WTC11 (cell line): ENCODE measurements around the gene NELL1. TPM values are rescaled to one million over a fixed set of nuclear protein-coding genes. Genes with fewer than 3 reads are reported as not detected.

Source experiments
- ATAC-seq: fragments of 200-7000 bp; cut with Tn5 transposase; 2 replicates; pipeline ENCODE4 v1.10.0; 2021; ENCODE audit warnings: mild to moderate bottlenecking, moderate library complexity
- CTCF ChIA-PET: fragments of 300-600 bp; sonication (Branson Sonifier 250); formaldehyde crosslinking; loops from one replicate; lab custom pipeline; 2021; ENCODE audit warnings: antibody characterized with exemption; lab: Charles Lee
- POLR2A ChIA-PET: fragments of 350-600 bp; sonication (Branson Sonifier 250); formaldehyde crosslinking; loops from one replicate; lab custom pipeline; 2021; ENCODE audit warnings: antibody characterized with exemption; lab: Charles Lee
- DNase-seq: peaks from one replicate; pipeline ENCODE4 v3.0.0; 2021; ENCODE audit warnings: low spot score
- H3K27ac Mint-ChIP-seq: 2 replicates; pipeline ENCODE4 v1.8.0; 2021; ENCODE audit warnings: mixed read lengths
- H3K27me3 Mint-ChIP-seq: 2 replicates; pipeline ENCODE4 v1.8.0; 2021; ENCODE audit warnings: low read depth, mild to moderate bottlenecking, moderate library complexity, mixed read lengths
- H3K36me3 Mint-ChIP-seq: 2 replicates; pipeline ENCODE4 v1.8.0; 2021; ENCODE audit warnings: mixed read lengths
- H3K4me1 Mint-ChIP-seq: 2 replicates; pipeline ENCODE4 v1.8.0; 2022; ENCODE audit warnings: mixed read lengths
- H3K4me3 Mint-ChIP-seq: 2 replicates; pipeline ENCODE4 v1.8.0; 2021; ENCODE audit warnings: mild to moderate bottlenecking, moderate library complexity, mixed read lengths
- H3K9me3 Mint-ChIP-seq: 2 replicates; pipeline ENCODE4 v1.8.0; 2021; ENCODE audit warnings: mixed read lengths
- ATF1 ChIP-seq: sonication (generic); formaldehyde crosslinking; IDR thresholded peaks from 2 replicates; pipeline ENCODE4 v1.8.1; 2023; ENCODE audit warnings: mild to moderate bottlenecking, moderate library complexity, missing genetic modification reagents
- EMX1 ChIP-seq: fragments of 250-450 bp; sonication (Bioruptor Pico); IDR thresholded peaks from 2 replicates; pipeline ENCODE4 v1.8.0; 2021; ENCODE audit warnings: mild to moderate bottlenecking
- FOXK1 ChIP-seq: sonication (generic); formaldehyde crosslinking; IDR thresholded peaks from 2 replicates; pipeline ENCODE4 v1.8.0; 2022; ENCODE audit warnings: mild to moderate bottlenecking, moderate library complexity, missing genetic modification reagents
- FOXP1 ChIP-seq: sonication (generic); formaldehyde crosslinking; IDR thresholded peaks from 2 replicates; pipeline ENCODE4 v1.8.0; 2022; ENCODE audit warnings: missing genetic modification reagents, mild to moderate bottlenecking, moderate library complexity, borderline replicate concordance
- GTF2I ChIP-seq: fragments of 250-450 bp; sonication (Bioruptor Pico); conservative IDR thresholded peaks from 2 replicates; pipeline ENCODE4 v1.4.0; 2021; ENCODE audit warnings: mild to moderate bottlenecking
- KAT7 ChIP-seq: sonication (generic); formaldehyde crosslinking; IDR thresholded peaks from 2 replicates; pipeline ENCODE4 v1.8.1; 2023; ENCODE audit warnings: missing genetic modification reagents, mild to moderate bottlenecking, borderline replicate concordance
- NFE2L1 ChIP-seq: sonication (generic); formaldehyde crosslinking; IDR thresholded peaks from 2 replicates; pipeline ENCODE4 v1.8.1; 2023; ENCODE audit warnings: missing genetic modification reagents
- NFYB ChIP-seq: sonication (generic); formaldehyde crosslinking; conservative IDR thresholded peaks from 2 replicates; pipeline ENCODE4 v1.8.0; 2022; ENCODE audit warnings: low read depth, missing genetic modification reagents
- PRRX2 ChIP-seq: fragments of 250-450 bp; sonication (Bioruptor Pico); IDR thresholded peaks from 2 replicates; pipeline ENCODE4 v1.8.0; 2021; ENCODE audit warnings: mild to moderate bottlenecking
- SOX15 ChIP-seq: fragments of 250-450 bp; sonication (Bioruptor Pico); IDR thresholded peaks from 2 replicates; pipeline ENCODE4 v1.9.0; 2021; ENCODE audit warnings: mild to moderate bottlenecking
- ZNF138 ChIP-seq: sonication (generic); formaldehyde crosslinking; conservative IDR thresholded peaks from 2 replicates; pipeline ENCODE4 v1.8.1; 2022; ENCODE audit warnings: mild to moderate bottlenecking, moderate library complexity, missing genetic modification reagents
- ZNF396 ChIP-seq: fragments of 250-450 bp; sonication (Bioruptor Pico); IDR thresholded peaks from 2 replicates; pipeline ENCODE4 v1.8.0; 2021; ENCODE audit warnings: mild to moderate bottlenecking, moderate library complexity, borderline replicate concordance
- total RNA-seq: library from RNA; stranded (reverse); gene quantifications from 3 replicates; pipeline ENCODE4 v1.2.3, GENCODE V29; 2021
- TF ChIP-seq, protein P1 (sequence below): fragments of 250-450 bp; sonication (Bioruptor Pico); IDR thresholded peaks from 2 replicates; pipeline ENCODE4 v1.9.0; 2021; ENCODE audit warnings: mild to moderate bottlenecking, borderline replicate concordance
- TF ChIP-seq, protein P2 (sequence below): sonication (generic); formaldehyde crosslinking; IDR thresholded peaks from 2 replicates; pipeline ENCODE4 v1.8.1; 2023; ENCODE audit warnings: mild to moderate bottlenecking, missing genetic modification reagents
- TF ChIP-seq, protein P3 (sequence below): sonication (generic); formaldehyde crosslinking; IDR thresholded peaks from 2 replicates; pipeline ENCODE4 v1.8.1; 2023; ENCODE audit warnings: mild to moderate bottlenecking, missing genetic modification reagents
- TF ChIP-seq, protein P4 (sequence below): sonication (generic); formaldehyde crosslinking; IDR thresholded peaks from 2 replicates; pipeline ENCODE4 v1.8.0; 2022; ENCODE audit warnings: mild to moderate bottlenecking, missing genetic modification reagents
- TF ChIP-seq, protein P5 (sequence below): sonication (generic); formaldehyde crosslinking; IDR thresholded peaks from 2 replicates; pipeline ENCODE4 v1.8.0; 2023; ENCODE audit warnings: mild to moderate bottlenecking, missing genetic modification reagents
- TF ChIP-seq, protein P6 (sequence below): fragments of 250-450 bp; sonication (Bioruptor Pico); conservative IDR thresholded peaks from 2 replicates; pipeline ENCODE4 v1.9.0; 2021; ENCODE audit warnings: mild to moderate bottlenecking

NELL1 gene
- total RNA-seq, 1 experiment from 2014 or later = 1.8 TPM

DNA sequence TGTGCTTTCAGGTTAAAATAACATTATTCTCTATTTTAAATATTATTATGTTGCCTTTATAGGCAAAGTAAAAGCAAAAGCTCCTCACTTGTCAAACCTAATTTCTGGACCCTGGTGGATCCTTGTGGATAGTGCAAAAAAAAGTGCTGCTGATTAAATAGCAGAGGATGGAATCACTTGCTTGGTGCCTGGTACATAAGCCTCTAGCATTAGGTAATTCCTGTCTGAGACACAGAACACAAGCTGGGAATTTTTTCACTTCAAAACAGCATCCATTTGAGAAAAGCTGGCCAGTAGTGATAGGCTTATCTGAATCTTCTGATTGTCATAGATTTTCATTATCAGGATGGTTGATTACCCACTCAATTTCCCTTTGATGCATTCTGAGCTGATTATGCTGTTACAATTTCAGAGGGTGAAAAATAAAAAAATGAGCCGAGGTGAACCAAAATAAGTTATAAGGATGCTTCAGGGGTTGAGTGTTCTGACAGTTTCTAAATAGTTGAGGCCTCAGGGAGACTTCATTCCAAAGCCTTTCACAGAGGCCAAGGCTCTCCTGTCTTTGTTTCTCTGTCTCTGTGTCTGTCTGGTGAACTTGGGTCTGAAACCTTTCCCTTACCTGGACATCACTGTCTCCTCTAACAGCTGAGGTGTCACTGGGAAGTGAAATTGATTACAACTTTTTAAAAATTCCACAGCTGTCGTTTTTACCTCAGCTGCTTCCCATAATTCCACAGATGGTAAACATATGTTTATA is 242.9 kb downstream of the NELL1 start (continued):
- TF ChIP-seq, protein P1, sequence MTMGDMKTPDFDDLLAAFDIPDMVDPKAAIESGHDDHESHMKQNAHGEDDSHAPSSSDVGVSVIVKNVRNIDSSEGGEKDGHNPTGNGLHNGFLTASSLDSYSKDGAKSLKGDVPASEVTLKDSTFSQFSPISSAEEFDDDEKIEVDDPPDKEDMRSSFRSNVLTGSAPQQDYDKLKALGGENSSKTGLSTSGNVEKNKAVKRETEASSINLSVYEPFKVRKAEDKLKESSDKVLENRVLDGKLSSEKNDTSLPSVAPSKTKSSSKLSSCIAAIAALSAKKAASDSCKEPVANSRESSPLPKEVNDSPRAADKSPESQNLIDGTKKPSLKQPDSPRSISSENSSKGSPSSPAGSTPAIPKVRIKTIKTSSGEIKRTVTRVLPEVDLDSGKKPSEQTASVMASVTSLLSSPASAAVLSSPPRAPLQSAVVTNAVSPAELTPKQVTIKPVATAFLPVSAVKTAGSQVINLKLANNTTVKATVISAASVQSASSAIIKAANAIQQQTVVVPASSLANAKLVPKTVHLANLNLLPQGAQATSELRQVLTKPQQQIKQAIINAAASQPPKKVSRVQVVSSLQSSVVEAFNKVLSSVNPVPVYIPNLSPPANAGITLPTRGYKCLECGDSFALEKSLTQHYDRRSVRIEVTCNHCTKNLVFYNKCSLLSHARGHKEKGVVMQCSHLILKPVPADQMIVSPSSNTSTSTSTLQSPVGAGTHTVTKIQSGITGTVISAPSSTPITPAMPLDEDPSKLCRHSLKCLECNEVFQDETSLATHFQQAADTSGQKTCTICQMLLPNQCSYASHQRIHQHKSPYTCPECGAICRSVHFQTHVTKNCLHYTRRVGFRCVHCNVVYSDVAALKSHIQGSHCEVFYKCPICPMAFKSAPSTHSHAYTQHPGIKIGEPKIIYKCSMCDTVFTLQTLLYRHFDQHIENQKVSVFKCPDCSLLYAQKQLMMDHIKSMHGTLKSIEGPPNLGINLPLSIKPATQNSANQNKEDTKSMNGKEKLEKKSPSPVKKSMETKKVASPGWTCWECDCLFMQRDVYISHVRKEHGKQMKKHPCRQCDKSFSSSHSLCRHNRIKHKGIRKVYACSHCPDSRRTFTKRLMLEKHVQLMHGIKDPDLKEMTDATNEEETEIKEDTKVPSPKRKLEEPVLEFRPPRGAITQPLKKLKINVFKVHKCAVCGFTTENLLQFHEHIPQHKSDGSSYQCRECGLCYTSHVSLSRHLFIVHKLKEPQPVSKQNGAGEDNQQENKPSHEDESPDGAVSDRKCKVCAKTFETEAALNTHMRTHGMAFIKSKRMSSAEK (CRISPR knock-in tag) = no peak
- TF ChIP-seq, protein P2, sequence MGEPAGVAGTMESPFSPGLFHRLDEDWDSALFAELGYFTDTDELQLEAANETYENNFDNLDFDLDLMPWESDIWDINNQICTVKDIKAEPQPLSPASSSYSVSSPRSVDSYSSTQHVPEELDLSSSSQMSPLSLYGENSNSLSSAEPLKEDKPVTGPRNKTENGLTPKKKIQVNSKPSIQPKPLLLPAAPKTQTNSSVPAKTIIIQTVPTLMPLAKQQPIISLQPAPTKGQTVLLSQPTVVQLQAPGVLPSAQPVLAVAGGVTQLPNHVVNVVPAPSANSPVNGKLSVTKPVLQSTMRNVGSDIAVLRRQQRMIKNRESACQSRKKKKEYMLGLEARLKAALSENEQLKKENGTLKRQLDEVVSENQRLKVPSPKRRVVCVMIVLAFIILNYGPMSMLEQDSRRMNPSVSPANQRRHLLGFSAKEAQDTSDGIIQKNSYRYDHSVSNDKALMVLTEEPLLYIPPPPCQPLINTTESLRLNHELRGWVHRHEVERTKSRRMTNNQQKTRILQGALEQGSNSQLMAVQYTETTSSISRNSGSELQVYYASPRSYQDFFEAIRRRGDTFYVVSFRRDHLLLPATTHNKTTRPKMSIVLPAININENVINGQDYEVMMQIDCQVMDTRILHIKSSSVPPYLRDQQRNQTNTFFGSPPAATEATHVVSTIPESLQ (CRISPR knock-in tag) = no peak
- no peak for TF ChIP-seq NFE2L1 (CRISPR knock-in tag)
- TF ChIP-seq, protein P3, sequence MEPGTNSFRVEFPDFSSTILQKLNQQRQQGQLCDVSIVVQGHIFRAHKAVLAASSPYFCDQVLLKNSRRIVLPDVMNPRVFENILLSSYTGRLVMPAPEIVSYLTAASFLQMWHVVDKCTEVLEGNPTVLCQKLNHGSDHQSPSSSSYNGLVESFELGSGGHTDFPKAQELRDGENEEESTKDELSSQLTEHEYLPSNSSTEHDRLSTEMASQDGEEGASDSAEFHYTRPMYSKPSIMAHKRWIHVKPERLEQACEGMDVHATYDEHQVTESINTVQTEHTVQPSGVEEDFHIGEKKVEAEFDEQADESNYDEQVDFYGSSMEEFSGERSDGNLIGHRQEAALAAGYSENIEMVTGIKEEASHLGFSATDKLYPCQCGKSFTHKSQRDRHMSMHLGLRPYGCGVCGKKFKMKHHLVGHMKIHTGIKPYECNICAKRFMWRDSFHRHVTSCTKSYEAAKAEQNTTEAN (CRISPR knock-in tag) = no peak
- TF ChIP-seq, all 79 proteins: peak for 0

DNA sequence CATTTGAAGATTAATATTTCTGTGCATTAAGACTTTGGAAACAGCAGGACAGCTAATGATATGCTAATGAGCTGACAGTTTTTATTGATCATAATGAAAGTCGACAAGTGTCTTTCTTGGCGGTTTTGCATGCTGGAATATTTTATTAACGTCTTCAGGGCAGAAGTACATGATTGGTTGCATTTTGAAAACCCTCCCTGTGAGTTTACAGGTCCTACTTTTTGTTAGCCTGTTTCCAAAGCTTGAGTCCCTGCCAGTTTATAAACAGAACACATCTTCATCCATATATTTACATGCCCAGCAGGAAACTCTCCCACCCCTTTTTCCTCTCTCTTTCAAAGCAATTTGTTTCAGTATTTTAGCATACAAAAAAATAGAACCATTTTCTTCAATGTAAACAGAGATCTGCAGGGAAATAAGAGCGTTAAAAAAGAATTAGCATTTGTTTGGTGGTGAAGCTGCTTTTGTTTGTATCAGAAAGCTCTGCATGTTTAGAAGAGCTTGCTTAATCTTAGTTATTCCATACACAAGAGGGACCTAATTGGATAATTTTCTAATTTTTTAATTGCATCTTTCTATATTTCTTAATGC is 243.6 kb downstream of the NELL1 start:
- peaks cover 6% of the 10 kb centered on the region for H3K9me3 Mint-ChIP-seq
- DNase-seq (no peak), ATAC-seq (peak; percentile 27; the same call in 1 of the 2 replicates)
- TF ChIP-seq PRRX2 (CRISPR knock-in tag) = no peak
- no peak for TF ChIP-seq EMX1 (CRISPR knock-in tag)
- TF ChIP-seq KAT7 (CRISPR knock-in tag) = no peak
- TF ChIP-seq ZNF138 (CRISPR knock-in tag) = no peak
- TF ChIP-seq, protein P4, sequence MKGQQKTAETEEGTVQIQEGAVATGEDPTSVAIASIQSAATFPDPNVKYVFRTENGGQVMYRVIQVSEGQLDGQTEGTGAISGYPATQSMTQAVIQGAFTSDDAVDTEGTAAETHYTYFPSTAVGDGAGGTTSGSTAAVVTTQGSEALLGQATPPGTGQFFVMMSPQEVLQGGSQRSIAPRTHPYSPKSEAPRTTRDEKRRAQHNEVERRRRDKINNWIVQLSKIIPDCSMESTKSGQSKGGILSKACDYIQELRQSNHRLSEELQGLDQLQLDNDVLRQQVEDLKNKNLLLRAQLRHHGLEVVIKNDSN (CRISPR knock-in tag) = no peak
- no peak for TF ChIP-seq FOXP1 (CRISPR knock-in tag)
- TF ChIP-seq FOXK1 (CRISPR knock-in tag) = no peak
- no peak for TF ChIP-seq ZNF396 (CRISPR knock-in tag)
- TF ChIP-seq GTF2I (CRISPR knock-in tag) = no peak
- TF ChIP-seq ATF1 (CRISPR knock-in tag) = no peak
- no peak for TF ChIP-seq SOX15 (CRISPR knock-in tag)
- TF ChIP-seq, protein P5, sequence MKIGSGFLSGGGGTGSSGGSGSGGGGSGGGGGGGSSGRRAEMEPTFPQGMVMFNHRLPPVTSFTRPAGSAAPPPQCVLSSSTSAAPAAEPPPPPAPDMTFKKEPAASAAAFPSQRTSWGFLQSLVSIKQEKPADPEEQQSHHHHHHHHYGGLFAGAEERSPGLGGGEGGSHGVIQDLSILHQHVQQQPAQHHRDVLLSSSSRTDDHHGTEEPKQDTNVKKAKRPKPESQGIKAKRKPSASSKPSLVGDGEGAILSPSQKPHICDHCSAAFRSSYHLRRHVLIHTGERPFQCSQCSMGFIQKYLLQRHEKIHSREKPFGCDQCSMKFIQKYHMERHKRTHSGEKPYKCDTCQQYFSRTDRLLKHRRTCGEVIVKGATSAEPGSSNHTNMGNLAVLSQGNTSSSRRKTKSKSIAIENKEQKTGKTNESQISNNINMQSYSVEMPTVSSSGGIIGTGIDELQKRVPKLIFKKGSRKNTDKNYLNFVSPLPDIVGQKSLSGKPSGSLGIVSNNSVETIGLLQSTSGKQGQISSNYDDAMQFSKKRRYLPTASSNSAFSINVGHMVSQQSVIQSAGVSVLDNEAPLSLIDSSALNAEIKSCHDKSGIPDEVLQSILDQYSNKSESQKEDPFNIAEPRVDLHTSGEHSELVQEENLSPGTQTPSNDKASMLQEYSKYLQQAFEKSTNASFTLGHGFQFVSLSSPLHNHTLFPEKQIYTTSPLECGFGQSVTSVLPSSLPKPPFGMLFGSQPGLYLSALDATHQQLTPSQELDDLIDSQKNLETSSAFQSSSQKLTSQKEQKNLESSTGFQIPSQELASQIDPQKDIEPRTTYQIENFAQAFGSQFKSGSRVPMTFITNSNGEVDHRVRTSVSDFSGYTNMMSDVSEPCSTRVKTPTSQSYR (CRISPR knock-in tag) = no peak
- TF ChIP-seq, protein P6, sequence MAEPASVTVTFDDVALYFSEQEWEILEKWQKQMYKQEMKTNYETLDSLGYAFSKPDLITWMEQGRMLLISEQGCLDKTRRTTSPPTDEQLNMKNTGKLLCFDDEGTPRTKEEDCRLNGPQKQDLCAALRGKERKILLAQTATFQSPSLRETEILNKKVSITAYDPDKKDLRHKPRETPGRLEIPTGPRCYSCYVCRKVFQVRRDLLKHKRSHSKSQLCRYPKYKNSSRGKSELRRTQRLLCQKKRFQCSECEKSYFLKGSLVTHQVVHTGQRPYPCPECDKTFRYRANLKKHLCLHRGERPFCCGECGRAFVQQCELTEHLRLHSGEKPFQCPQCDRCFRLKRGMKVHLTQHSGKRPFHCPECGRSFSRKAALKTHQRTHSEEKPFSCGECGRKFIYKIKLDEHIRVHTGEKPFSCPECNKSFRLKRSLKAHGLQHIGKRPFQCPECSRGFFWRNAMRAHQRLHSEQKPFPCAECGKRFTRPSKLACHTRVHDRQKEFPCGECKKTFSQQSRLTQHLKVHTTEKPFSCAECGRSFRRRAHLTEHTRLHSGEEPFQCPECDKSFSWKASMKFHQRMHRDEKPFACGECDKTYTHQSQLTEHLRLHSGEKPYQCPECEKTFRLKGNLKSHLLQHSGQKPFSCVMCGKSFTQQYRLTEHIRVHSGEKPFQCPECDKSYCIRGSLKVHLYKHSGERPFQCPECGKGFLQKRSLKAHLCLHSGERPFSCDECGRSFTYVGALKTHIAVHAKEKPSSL (CRISPR knock-in tag) = no peak
- TF ChIP-seq NFYB (CRISPR knock-in tag) = no peak
- ChIA-PET CTCF (interaction anchor here (1.3 to 1.4 kb wide), 2 partner anchors 40 to 241 kb away, joined by 3 to 4 read pairs; no protein-coding TSS in a partner anchor), POLR2A (interaction anchor here (0.6 kb wide), 1 partner anchor 8 kb away, joined by 5 read pairs; no protein-coding TSS in a partner anchor)
- peak overlapping the region; percentile 46 for H3K4me3 Mint-ChIP-seq
- peaks cover 39% of the 10 kb centered on the region for H3K4me1 Mint-ChIP-seq
- peak overlapping the region; percentile 28 for H3K27ac Mint-ChIP-seq
- peaks cover 3% of the 10 kb centered on the region for H3K36me3 Mint-ChIP-seq
- peaks cover 12% of the 10 kb centered on the region for H3K27me3 Mint-ChIP-seq
